Measurements from ENCODE around the gene GPC3. TPM values are rescaled to one million over a fixed set of nuclear protein-coding genes. Genes with fewer than 3 reads are reported as not detected.

GPC3 gene
- total and polyA plus RNA-seq, 7 donors, result 0.43 to 2.3 (median 1.4) TPM

GRCh38 chrX:133881893-133882292 lies 103.5 kb downstream of the GPC3 start:
- intact Hi-C loops (cut with DNase I), result no loop called here
- TF ChIP-seq CTCF (IDR thresholded peaks at IDR 0.05), result no peak
- DNase-seq (no peak), ATAC-seq (no peak)
- Histone ChIP-seq H3K4me1 (no peaks in the 10 kb centered on the region), H3K27ac (no peak overlapping the region), H3K9me3 (no peaks in the 10 kb centered on the region), H3K4me3 (no peak overlapping the region), H3K36me3 (ENCODE audit: insufficient read depth in 1 of 2, low read depth in 1 of 2) (no peaks in the 10 kb centered on the region), H3K27me3 (ENCODE audit: insufficient read depth in 3 of 3, low read length in 2 of 3) (no peaks in the 10 kb centered on the region)
- WGBS, 3 donors, result 49 to 74% (median 67%) methylated on average over 6 to 7 of the region's 7 CpGs

- no peak for TF ChIP-seq CTCF (IDR thresholded peaks at IDR 0.05)
- intact Hi-C loops (cut with DNase I), result no loop called here
- H3K27me3 ChIP-seq (ENCODE audit: insufficient read depth in 3 of 3, low read length in 2 of 3), result no peaks in the 10 kb centered on the region
- no peaks in the 10 kb centered on the region for H3K36me3 ChIP-seq (ENCODE audit: insufficient read depth in 1 of 2, low read depth in 1 of 2)
- no peak overlapping the region for H3K4me3 ChIP-seq
- no peaks in the 10 kb centered on the region for H3K9me3 ChIP-seq
- H3K4me1 ChIP-seq, result no peaks in the 10 kb centered on the region
- WGBS, 3 donors, result 40 to 61% (median 46%) methylated on average over 4 of the region's 4 CpGs
- no peak overlapping the region for H3K27ac ChIP-seq
- ATAC-seq (no peak), DNase-seq (no peak)
Observed at GRCh38 chrX:133881007-133881406, 104.4 kb downstream of the GPC3 start.

- H3K36me3 ChIP-seq (ENCODE audit: insufficient read depth in 1 of 2, low read depth in 1 of 2), result no peaks in the 10 kb centered on the region
- no peak for TF ChIP-seq CTCF (IDR thresholded peaks at IDR 0.05)
- ATAC-seq (no peak), DNase-seq (no peak)
- 37 to 45% (median 39%) methylated on average over 4 of the region's 4 CpGs for WGBS, 3 donors
- no peak overlapping the region for H3K27ac ChIP-seq
- no peak overlapping the region for H3K4me3 ChIP-seq
- H3K4me1 ChIP-seq, result no peaks in the 10 kb centered on the region
- intact Hi-C loops (cut with DNase I), result no loop called here
- H3K27me3 ChIP-seq (ENCODE audit: insufficient read depth in 3 of 3, low read length in 2 of 3), result no peaks in the 10 kb centered on the region
- no peaks in the 10 kb centered on the region for H3K9me3 ChIP-seq
Observed at GRCh38 chrX:133880032-133880443, 105.4 kb downstream of the GPC3 start.

GRCh38 chrX:133878710-133879109 lies 106.7 kb downstream of the GPC3 start:
- TF ChIP-seq CTCF (IDR thresholded peaks at IDR 0.05), result no peak
- intact Hi-C loops (cut with DNase I), result no loop called here
- Histone ChIP-seq H3K27me3 (ENCODE audit: insufficient read depth in 3 of 3, low read length in 2 of 3) (no peaks in the 10 kb centered on the region), H3K27ac (no peak overlapping the region), H3K36me3 (ENCODE audit: insufficient read depth in 1 of 2, low read depth in 1 of 2) (no peaks in the 10 kb centered on the region), H3K4me1 (no peaks in the 10 kb centered on the region), H3K4me3 (no peak overlapping the region), H3K9me3 (no peaks in the 10 kb centered on the region)
- ATAC-seq (no peak), DNase-seq (no peak)
- WGBS, 3 donors, result 69 to 80% (median 71%) methylated on average over 3 of the region's 3 CpGs

GRCh38 chrX:133876646-133877045 lies 108.7 kb downstream of the GPC3 start:
- DNase-seq (no peak), ATAC-seq (no peak)
- H3K4me3 ChIP-seq, result no peak overlapping the region
- intact Hi-C loops (cut with DNase I), result no loop called here
- H3K36me3 ChIP-seq (ENCODE audit: insufficient read depth in 1 of 2, low read depth in 1 of 2), result no peaks in the 10 kb centered on the region
- no peaks in the 10 kb centered on the region for H3K4me1 ChIP-seq
- no peak for TF ChIP-seq CTCF (IDR thresholded peaks at IDR 0.05)
- no peaks in the 10 kb centered on the region for H3K27me3 ChIP-seq (ENCODE audit: insufficient read depth in 3 of 3, low read length in 2 of 3)
- no peak overlapping the region for H3K27ac ChIP-seq
- no peaks in the 10 kb centered on the region for H3K9me3 ChIP-seq
